AG09309 (cell line): ENCODE results near the gene LRRC57.

Source experiments
- DNase-seq: peaks from one replicate; pipeline ENCODE4 v3.0.0-alpha.2; 2010; ENCODE audit warnings: low read depth
- H3K4me3 ChIP-seq: 2 replicates; pipeline ENCODE4 v1.5.1; 2011; ENCODE audit warnings: mild to moderate bottlenecking, low read depth, low read length, moderate library complexity; ENCODE audit not compliant: control insufficient read depth
- TF ChIP-seq, protein P1 (sequence below): IDR thresholded peaks from 2 replicates; pipeline ENCODE4 v1.5.1; 2011; ENCODE audit warnings: mild to moderate bottlenecking, low read depth, low read length, inconsistent platforms; ENCODE audit not compliant: insufficient read depth, control insufficient read depth; ENCODE audit errors: missing control alignments

LRRC57 gene

DNA sequence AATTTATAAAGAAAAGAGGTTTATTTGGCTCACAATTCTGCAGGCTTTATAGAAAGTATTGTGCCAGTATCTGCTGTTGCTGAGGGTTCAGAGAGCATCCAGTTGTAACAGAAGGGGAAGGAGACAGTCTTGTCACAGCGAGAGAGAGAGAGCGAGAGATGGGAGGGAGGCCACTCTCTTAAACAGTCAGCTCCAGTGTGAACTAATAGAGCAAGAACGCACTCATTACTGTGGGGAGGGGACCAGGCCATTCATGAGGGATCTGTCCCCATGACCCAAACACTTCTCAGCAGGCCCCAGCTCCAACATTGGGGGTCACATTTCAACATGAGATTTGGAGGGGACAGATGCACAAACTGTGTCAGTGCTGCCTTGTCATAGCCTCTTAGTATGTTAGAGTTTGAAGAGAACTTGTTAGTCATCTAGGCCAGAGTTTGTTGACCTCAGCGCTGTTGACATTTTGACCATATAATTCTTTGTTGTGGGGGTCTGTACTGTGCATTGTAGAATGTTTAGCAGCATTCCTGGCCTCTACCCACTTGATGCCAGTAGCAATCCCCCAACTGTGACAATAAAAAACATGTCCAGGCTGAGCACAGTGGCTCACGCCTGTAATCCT is 42.1 kb upstream of the LRRC57 start:
- no peak overlapping the region for H3K4me3 ChIP-seq
- no peak for DNase-seq
- TF ChIP-seq, protein P1, sequence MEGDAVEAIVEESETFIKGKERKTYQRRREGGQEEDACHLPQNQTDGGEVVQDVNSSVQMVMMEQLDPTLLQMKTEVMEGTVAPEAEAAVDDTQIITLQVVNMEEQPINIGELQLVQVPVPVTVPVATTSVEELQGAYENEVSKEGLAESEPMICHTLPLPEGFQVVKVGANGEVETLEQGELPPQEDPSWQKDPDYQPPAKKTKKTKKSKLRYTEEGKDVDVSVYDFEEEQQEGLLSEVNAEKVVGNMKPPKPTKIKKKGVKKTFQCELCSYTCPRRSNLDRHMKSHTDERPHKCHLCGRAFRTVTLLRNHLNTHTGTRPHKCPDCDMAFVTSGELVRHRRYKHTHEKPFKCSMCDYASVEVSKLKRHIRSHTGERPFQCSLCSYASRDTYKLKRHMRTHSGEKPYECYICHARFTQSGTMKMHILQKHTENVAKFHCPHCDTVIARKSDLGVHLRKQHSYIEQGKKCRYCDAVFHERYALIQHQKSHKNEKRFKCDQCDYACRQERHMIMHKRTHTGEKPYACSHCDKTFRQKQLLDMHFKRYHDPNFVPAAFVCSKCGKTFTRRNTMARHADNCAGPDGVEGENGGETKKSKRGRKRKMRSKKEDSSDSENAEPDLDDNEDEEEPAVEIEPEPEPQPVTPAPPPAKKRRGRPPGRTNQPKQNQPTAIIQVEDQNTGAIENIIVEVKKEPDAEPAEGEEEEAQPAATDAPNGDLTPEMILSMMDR = no peak

- no peak for DNase-seq
- H3K4me3 ChIP-seq = no peak overlapping the region
- TF ChIP-seq, protein P1 = no peak
Measured at GRCh38 chr15:42584031-42584765, 35.6 kb upstream of the LRRC57 start.

DNA sequence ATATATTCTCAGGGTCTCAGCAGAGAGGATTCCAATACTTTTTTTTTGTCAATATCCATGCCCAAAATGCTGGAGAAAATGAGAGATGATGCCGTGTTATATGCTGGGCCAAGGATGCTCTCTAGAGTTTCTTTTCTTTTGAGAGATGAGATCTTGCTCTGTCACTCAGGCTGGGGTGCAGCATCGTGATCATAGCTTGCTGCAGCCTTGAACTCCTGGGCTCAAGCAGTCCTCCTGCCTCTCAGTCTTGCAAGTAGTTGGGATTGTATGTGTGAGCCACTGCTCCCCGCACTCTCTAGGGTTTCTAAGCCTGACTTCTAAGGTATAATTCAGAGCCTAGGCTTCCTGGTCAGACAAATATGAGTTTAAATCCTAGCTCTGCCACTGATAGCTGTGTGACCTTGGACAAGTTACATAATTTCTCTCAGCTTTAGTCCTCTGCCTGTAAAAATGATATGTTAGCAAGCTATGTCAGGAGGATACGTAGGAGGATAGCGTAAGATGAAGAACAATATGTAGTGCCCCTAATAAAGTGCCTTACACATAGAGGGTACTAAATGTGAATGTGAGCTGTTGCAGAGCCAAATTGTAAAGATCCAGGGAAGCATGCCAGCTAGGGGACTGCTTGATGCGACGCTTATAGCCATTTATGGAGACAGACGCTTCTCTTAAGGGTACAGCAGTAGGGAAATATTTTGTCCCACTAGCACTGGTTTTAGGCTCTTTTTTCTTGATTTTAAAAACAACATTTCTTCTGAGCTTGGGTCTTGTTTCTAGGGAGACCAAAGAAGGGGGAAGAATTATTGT is 34.2 kb upstream of the LRRC57 start:
- no peak for DNase-seq

DNA sequence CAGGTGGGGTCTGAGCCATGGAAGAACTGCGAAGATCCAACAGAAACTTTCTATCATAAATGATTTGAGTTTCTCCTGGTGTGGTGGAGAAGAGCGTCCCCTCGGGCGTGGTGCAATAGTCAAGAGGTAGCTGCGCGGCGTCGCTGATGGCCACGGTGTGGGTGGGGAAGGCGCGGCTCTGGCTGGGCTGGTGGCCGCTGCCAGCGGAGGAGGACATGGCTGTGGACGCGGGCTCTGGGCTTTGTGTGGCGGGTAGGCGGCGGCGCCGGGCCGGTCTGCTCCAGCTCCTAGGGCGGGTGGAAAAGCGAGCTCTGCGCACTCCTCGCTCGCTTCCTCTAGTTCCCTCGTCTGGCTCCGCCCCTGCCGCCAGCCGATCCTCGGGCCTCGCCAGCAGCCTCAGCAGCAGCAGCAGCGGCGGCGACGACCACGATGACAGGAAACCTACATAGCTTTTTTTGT is 32.7 kb upstream of the LRRC57 start:
- DNase-seq = no peak
- TF ChIP-seq, protein P1 = no peak
- H3K4me3 ChIP-seq = peak overlapping the region; percentile 47

More for the DNA sequence above, 34.2 kb upstream of the LRRC57 start:
- H3K4me3 ChIP-seq = no peak overlapping the region
- TF ChIP-seq, protein P1 = no peak

DNA sequence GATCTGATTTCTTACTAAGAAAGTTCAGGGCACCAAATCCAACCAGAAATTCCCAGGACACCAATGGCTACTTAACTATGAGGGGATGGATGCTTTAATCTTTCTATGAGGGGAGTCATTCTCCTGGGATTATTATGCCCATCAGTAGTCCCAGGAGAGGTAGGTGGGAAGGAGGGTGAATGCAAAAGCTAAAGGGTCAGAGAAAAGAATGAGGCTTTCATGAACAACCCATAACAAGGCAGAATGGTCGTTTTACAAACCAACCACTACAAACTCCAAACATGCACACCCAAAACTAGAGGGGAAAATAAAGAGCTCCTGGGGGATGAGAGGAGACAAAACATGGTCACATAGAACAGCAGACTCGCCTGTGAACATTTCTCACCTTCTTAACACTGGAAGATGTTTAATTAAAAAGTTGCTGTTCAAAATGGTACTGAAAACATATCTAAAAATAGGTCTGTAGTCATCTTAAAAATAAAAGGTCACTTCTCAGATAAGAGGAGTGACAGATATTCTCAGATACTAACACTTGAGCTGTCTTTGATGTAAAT is 30.5 kb upstream of the LRRC57 start:
- no peak overlapping the region for H3K4me3 ChIP-seq
- DNase-seq = no peak
- TF ChIP-seq, protein P1 = no peak

- TF ChIP-seq, protein P1 = no peak
- H3K4me3 ChIP-seq = no peak overlapping the region
- DNase-seq = peak; percentile 55
Measured at GRCh38 chr15:42577514-42578031, 29.0 kb upstream of the LRRC57 start.
